Adrenal gland (tissue), 12 donors: ENCODE results near the gene CSPG4. TPM values are rescaled to one million over a fixed set of nuclear protein-coding genes. Genes with fewer than 3 reads are reported as not detected.
A peak's percentile ranks its signal among the peaks of the same experiment; 100 is the strongest.

ENCODE experiments used
- DNase-seq, 7 donors: peaks; one replicate each; pipeline ENCODE4 v3.0.0-alpha.2; 2019 to 2020
- H3K27ac ChIP-seq, 5 donors: fragments of 200-600 bp; sonication (generic) in 4 of 5; 1 replicate in 3 of 5; 2 replicates in 2 of 5; pipeline versions ENCODE4 v1.5.1 to v1.8.0; 2016 to 2020; ENCODE audit warnings: mild to moderate bottlenecking in 1 of 5
- H3K27me3 ChIP-seq: fragments of 200-600 bp; 2 replicates; pipeline ENCODE4 v1.8.0; 2021
- H3K36me3 ChIP-seq, 2 donors: fragments of 200-600 bp; replicated peaks in 1 of 2; 1 replicate in 1 of 2; 2 replicates in 1 of 2; pipeline versions ENCODE4 v1.5.1 to v1.8.0; 2018 to 2022
- H3K4me1 ChIP-seq, 2 donors: fragments of 200-600 bp; replicated peaks in 1 of 2; 1 replicate in 1 of 2; 2 replicates in 1 of 2; pipeline versions ENCODE4 v1.5.1 to v1.8.0; 2018 to 2021
- H3K4me3 ChIP-seq, 4 donors: fragments of 200-600 bp; sonication (generic) in 3 of 4; one replicate each; pipeline ENCODE4 v1.5.1; 2016 to 2018
- H3K9me3 ChIP-seq, 3 donors: fragments of 200-600 bp; sonication (generic) in 1 of 3; replicated peaks in 1 of 3; 1 replicate in 2 of 3; 2 replicates in 1 of 3; pipeline versions ENCODE4 v1.5.1 to v1.8.0; 2016 to 2021
- CTCF ChIP-seq, 6 experiments: fragments of 450-650 bp in 4 of 6; fragments of 200-600 bp in 2 of 6; sonication (generic) in 1 of 6; IDR thresholded peaks; 1 replicate in 5 of 6; 2 replicates in 1 of 6; pipeline versions ENCODE4 v1.5.1 to v1.8.0; 2016 to 2021; ENCODE audit warnings: antibody characterized with exemption in 6 of 6, mild to moderate bottlenecking in 2 of 6, moderate library complexity in 1 of 6
- POLR2A ChIP-seq, 2 donors: fragments of 450-650 bp; IDR thresholded peaks; one replicate each; pipeline ENCODE4 v1.6.1; 2017; ENCODE audit warnings: antibody characterized with exemption in 2 of 2, mild to moderate bottlenecking in 2 of 2, moderate library complexity in 1 of 2
- WGBS, 4 donors: extraction: QIAGEN DNeasy Blood & Tissue Kit in 2 of 4; methylation state at CpG; one replicate each; pipeline versions ENCODE4 v1.1.5 to v1.1.7; 2013 to 2017; 5-methylcytosine and 5-hydroxymethylcytosine counted together
- intact Hi-C, 2 donors: fragments of 100-400 bp; cut with DNase I; formaldehyde crosslinking; loops; one replicate each; pipeline versions ENCODE4 v1.14.1 to v1.15.0; 2022 to 2023
- polyA plus RNA-seq, 3 donors: library from polyadenylated mRNA; stranded (reverse); fragments of 200-250 nt in 2 of 3; fragments of 350-450 nt in 1 of 3; fragmentation: Illumina TruSeq in 1 of 3; extraction: RNeasy Lipid Tissue Mini Kit (QIAGEN cat#74804) in 1 of 3; gene quantifications; one replicate each; pipeline ENCODE4 v1.2.3, GENCODE V29; 2013 to 2014
- total RNA-seq, 9 donors: library from RNA; depleted of rRNA in 4 of 9; stranded (reverse); fragments of >200 nt in 4 of 9; fragments of 120-200 nt in 1 of 9; fragmentation: NEBNext Ultra II Directional in 1 of 9; extraction: Animal tissue kit (Norgen Biotek cat#: 25700) in 1 of 9; gene quantifications; one replicate each; pipeline versions ENCODE4 v1.1.0 to v1.2.4, GENCODE V29; 2013 to 2023
- donor health status: healthy with polysubstance abuse.
- donor health status: Bipolar disorder and iron deficiency.
- donor health status: DM: yes; HTN: yes; CAD: no.
- donor health status: DM: no; HTN: no; CAD: no.
- donor health status: DM: no; HTN: no; CAD: no.
- donor health status: DM: yes; HTN: yes; CAD: no.

The CSPG4 gene
- total and polyA plus RNA-seq, 12 donors = 0.55 to 6.6 (median 2.8) TPM

- Histone ChIP-seq H3K9me3 (no peaks in the 10 kb centered on the region), H3K27ac (peak overlapping the region in 4 of 5 donors; percentile 40 to 85 (median 72)), H3K4me3 (no peak overlapping the region), H3K36me3 (peaks cover 0 to 18% of the 10 kb centered on the region in 2 donors), H3K4me1 (peaks cover 0 to 13% of the 10 kb centered on the region in 2 donors), H3K27me3 (no peaks in the 10 kb centered on the region)
- no peak for TF ChIP-seq POLR2A (IDR thresholded peaks at IDR 0.05)
- TF ChIP-seq CTCF (IDR thresholded peaks at IDR 0.05) = no peak
- WGBS, 4 donors = 58 to 83% (median 66%) methylated on average over 5 to 14 of the region's 14 CpGs
- peak; percentile 61 to 85 (median 78) for DNase-seq
- intact Hi-C loops = no loop called here
Measured at GRCh38 chr15:75661100-75661755, 51.4 kb downstream of the CSPG4 start.

- no peak overlapping the region for H3K4me3 ChIP-seq
- WGBS, 4 donors = 79 to 91% (median 84%) methylated on average over 16 to 17 of the region's 17 CpGs
- DNase-seq = no peak
- intact Hi-C loops = no loop called here
- H3K27ac ChIP-seq = peak overlapping the region in 2 of 5 donors; percentile 77 to 85
- H3K4me1 ChIP-seq = peaks cover 0 to 19% of the 10 kb centered on the region in 2 donors
- H3K27me3 ChIP-seq = no peaks in the 10 kb centered on the region
- no peaks in the 10 kb centered on the region for H3K9me3 ChIP-seq
- peaks cover 0 to 18% of the 10 kb centered on the region in 2 donors for H3K36me3 ChIP-seq
- TF ChIP-seq CTCF (IDR thresholded peaks at IDR 0.05) (no peak), POLR2A (IDR thresholded peaks at IDR 0.05) (no peak)
Measured at GRCh38 chr15:75659928-75660645, 52.6 kb downstream of the CSPG4 start.

GRCh38 chr15:75659141-75659771 lies 53.4 kb downstream of the CSPG4 start:
- intact Hi-C loops = no loop called here
- H3K4me3 ChIP-seq = no peak overlapping the region
- peaks cover 0 to 27% of the 10 kb centered on the region in 2 donors for H3K4me1 ChIP-seq
- 76 to 84% (median 80%) methylated on average over 6 to 9 of the region's 9 CpGs for WGBS, 4 donors
- TF ChIP-seq POLR2A (IDR thresholded peaks at IDR 0.05) = no peak
- TF ChIP-seq CTCF (IDR thresholded peaks at IDR 0.05) = no peak
- DNase-seq = no peak
- H3K9me3 ChIP-seq = no peaks in the 10 kb centered on the region
- H3K36me3 ChIP-seq = peaks cover 0 to 18% of the 10 kb centered on the region in 2 donors
- H3K27me3 ChIP-seq = no peaks in the 10 kb centered on the region
- H3K27ac ChIP-seq = peak overlapping the region in 1 of 5 donors; percentile 85

- Histone ChIP-seq H3K4me3 (no peak overlapping the region), H3K27me3 (no peaks in the 10 kb centered on the region), H3K4me1 (peaks cover 9 to 49% of the 10 kb centered on the region in 2 donors), H3K9me3 (no peaks in the 10 kb centered on the region), H3K27ac (no peak overlapping the region), H3K36me3 (peaks cover 0 to 18% of the 10 kb centered on the region in 2 donors)
- 94 to 98% (median 94%) methylated on average over 17 to 22 of the region's 22 CpGs for whole genome bisulfite sequencing, 4 donors
- DNase-seq = no peak
- intact Hi-C loops = no loop called here
- TF ChIP-seq CTCF (IDR thresholded peaks at IDR 0.05) (no peak), POLR2A (IDR thresholded peaks at IDR 0.05) (no peak)
Measured at GRCh38 chr15:75656813-75657212, 55.8 kb downstream of the CSPG4 start.
